WTC11 (cell line): ENCODE measurements around the gene ID3. TPM values are rescaled to one million over a fixed set of nuclear protein-coding genes. Genes with fewer than 3 reads are reported as not detected.

ENCODE experiments used
- ATAC-seq: fragments of 200-7000 bp; cut with Tn5 transposase; 2 replicates; pipeline ENCODE4 v1.10.0; 2021; ENCODE audit warnings: mild to moderate bottlenecking, moderate library complexity
- CTCF ChIA-PET: fragments of 300-600 bp; sonication (Branson Sonifier 250); formaldehyde crosslinking; loops from one replicate; lab custom pipeline; 2021; ENCODE audit warnings: antibody characterized with exemption; lab: Charles Lee
- POLR2A ChIA-PET: fragments of 350-600 bp; sonication (Branson Sonifier 250); formaldehyde crosslinking; loops from one replicate; lab custom pipeline; 2021; ENCODE audit warnings: antibody characterized with exemption; lab: Charles Lee
- DNase-seq: peaks from one replicate; pipeline ENCODE4 v3.0.0; 2021; ENCODE audit warnings: low spot score
- H3K27ac Mint-ChIP-seq: 2 replicates; pipeline ENCODE4 v1.8.0; 2021; ENCODE audit warnings: mixed read lengths
- H3K27me3 Mint-ChIP-seq: 2 replicates; pipeline ENCODE4 v1.8.0; 2021; ENCODE audit warnings: low read depth, mild to moderate bottlenecking, moderate library complexity, mixed read lengths
- H3K36me3 Mint-ChIP-seq: 2 replicates; pipeline ENCODE4 v1.8.0; 2021; ENCODE audit warnings: mixed read lengths
- H3K4me1 Mint-ChIP-seq: 2 replicates; pipeline ENCODE4 v1.8.0; 2022; ENCODE audit warnings: mixed read lengths
- H3K4me3 Mint-ChIP-seq: 2 replicates; pipeline ENCODE4 v1.8.0; 2021; ENCODE audit warnings: mild to moderate bottlenecking, moderate library complexity, mixed read lengths
- H3K9me3 Mint-ChIP-seq: 2 replicates; pipeline ENCODE4 v1.8.0; 2021; ENCODE audit warnings: mixed read lengths
- ARID4B ChIP-seq: sonication (generic); formaldehyde crosslinking; IDR thresholded peaks from 2 replicates; pipeline ENCODE4 v1.8.0; 2023; ENCODE audit warnings: missing genetic modification reagents, mild to moderate bottlenecking, borderline replicate concordance
- ATF3 ChIP-seq: sonication (generic); formaldehyde crosslinking; conservative IDR thresholded peaks from 2 replicates; pipeline ENCODE4 v1.8.1; 2022; ENCODE audit warnings: mild to moderate bottlenecking, missing genetic modification reagents
- CBFB ChIP-seq: sonication (generic); formaldehyde crosslinking; IDR thresholded peaks from 2 replicates; pipeline ENCODE4 v1.8.1; 2022; ENCODE audit warnings: mild to moderate bottlenecking, low read depth, missing genetic modification reagents
- E2F1 ChIP-seq: sonication (generic); formaldehyde crosslinking; IDR thresholded peaks from 2 replicates; pipeline ENCODE4 v1.8.0; 2022; ENCODE audit warnings: mild to moderate bottlenecking, missing genetic modification reagents
- ESRRA ChIP-seq: sonication (generic); formaldehyde crosslinking; IDR thresholded peaks from 2 replicates; pipeline ENCODE4 v1.8.1; 2022; ENCODE audit warnings: mild to moderate bottlenecking, missing genetic modification reagents, borderline replicate concordance
- FOXJ3 ChIP-seq: sonication (generic); formaldehyde crosslinking; IDR thresholded peaks from 2 replicates; pipeline ENCODE4 v1.9.0; 2021; ENCODE audit warnings: missing genetic modification reagents, mild to moderate bottlenecking, borderline replicate concordance
- HMGA2 ChIP-seq: fragments of 250-450 bp; sonication (Bioruptor Pico); IDR thresholded peaks from 2 replicates; pipeline ENCODE4 v1.4.0; 2021; ENCODE audit warnings: mild to moderate bottlenecking, moderate library complexity
- IRF1 ChIP-seq: sonication (generic); formaldehyde crosslinking; IDR thresholded peaks from 2 replicates; pipeline ENCODE4 v1.8.0; 2023; ENCODE audit warnings: missing genetic modification reagents
- JUN ChIP-seq: sonication (generic); formaldehyde crosslinking; IDR thresholded peaks from 2 replicates; pipeline ENCODE4 v1.8.0; 2023; ENCODE audit warnings: mild to moderate bottlenecking, missing genetic modification reagents
- MLX ChIP-seq: sonication (generic); formaldehyde crosslinking; IDR thresholded peaks from 2 replicates; pipeline ENCODE4 v1.8.1; 2023; ENCODE audit warnings: mild to moderate bottlenecking, missing genetic modification reagents, moderate library complexity
- MXD4 ChIP-seq: fragments of 250-450 bp; sonication (Bioruptor Pico); IDR thresholded peaks from 2 replicates; pipeline ENCODE4 v1.8.0; 2021; ENCODE audit warnings: mild to moderate bottlenecking, moderate library complexity, borderline replicate concordance
- NFYB ChIP-seq: sonication (generic); formaldehyde crosslinking; conservative IDR thresholded peaks from 2 replicates; pipeline ENCODE4 v1.8.0; 2022; ENCODE audit warnings: low read depth, missing genetic modification reagents
- NR3C1 ChIP-seq: sonication (generic); formaldehyde crosslinking; conservative IDR thresholded peaks from 2 replicates; pipeline ENCODE4 v1.8.1; 2023; ENCODE audit warnings: low read depth, mild to moderate bottlenecking, missing genetic modification reagents
- TEAD1 ChIP-seq: sonication (generic); formaldehyde crosslinking; IDR thresholded peaks from 2 replicates; pipeline ENCODE4 v1.8.0; 2022; ENCODE audit warnings: mild to moderate bottlenecking, missing genetic modification reagents
- TP53 ChIP-seq: sonication (generic); formaldehyde crosslinking; IDR thresholded peaks from 2 replicates; pipeline ENCODE4 v1.8.1; 2023; ENCODE audit warnings: mild to moderate bottlenecking, missing genetic modification reagents
- ZNF532 ChIP-seq: fragments of 250-450 bp; sonication (Bioruptor Pico); IDR thresholded peaks from 2 replicates; pipeline ENCODE4 v1.9.0; 2021; ENCODE audit warnings: mild to moderate bottlenecking, borderline replicate concordance
- ZSCAN18 ChIP-seq: fragments of 250-450 bp; sonication (Bioruptor Pico); IDR thresholded peaks from 2 replicates; pipeline ENCODE4 v2.1.2; 2022; ENCODE audit warnings: mild to moderate bottlenecking, moderate library complexity
- total RNA-seq: library from RNA; stranded (reverse); gene quantifications from 3 replicates; pipeline ENCODE4 v1.2.3, GENCODE V29; 2021

ID3 gene
- total RNA-seq, 1 experiment from 2014 or later, result 168 TPM

GRCh38 chr1:23539698-23540266 is 19.5 kb downstream of the ID3 start (continued):
- no peak for TF ChIP-seq ESRRA (CRISPR knock-in tag)
- no peak for TF ChIP-seq IRF1 (CRISPR knock-in tag)
- TF ChIP-seq NFYB (CRISPR knock-in tag), result no peak

- no peak overlapping the region for H3K27ac Mint-ChIP-seq
- H3K27me3 Mint-ChIP-seq, result peaks cover 15% of the 10 kb centered on the region
- no peak overlapping the region for H3K4me3 Mint-ChIP-seq
- no peak for DNase-seq
- TF ChIP-seq NR3C1 (CRISPR knock-in tag), result no peak
- TF ChIP-seq MXD4 (CRISPR knock-in tag), result no peak
- no peak for TF ChIP-seq TEAD1
- no peak for TF ChIP-seq E2F1 (CRISPR knock-in tag)
- TF ChIP-seq CBFB (CRISPR knock-in tag), result no peak
- TF ChIP-seq JUN (CRISPR knock-in tag), result no peak
- no peak for TF ChIP-seq ARID4B (CRISPR knock-in tag)
- POLR2A ChIA-PET, result interaction anchor here (1.1 kb wide), 1 partner anchor 22 kb away, joined by 3 read pairs; the partner anchor contains the start of gene ID3
- H3K36me3 Mint-ChIP-seq, result no peaks in the 10 kb centered on the region
- H3K9me3 Mint-ChIP-seq, result no peaks in the 10 kb centered on the region
- no peak for ATAC-seq
- peaks cover 7% of the 10 kb centered on the region for H3K4me1 Mint-ChIP-seq
- CTCF ChIA-PET, result interaction anchor here (4.8 kb wide), 1 partner anchor 40 kb away, joined by 31 read pairs; no protein-coding TSS in a partner anchor
These were observed 21.9 kb downstream of the ID3 start for GRCh38 chr1:23537296-23537973.

GRCh38 chr1:23533246-23534023 is 25.9 kb downstream of the ID3 start:
- H3K9me3 Mint-ChIP-seq, result no peaks in the 10 kb centered on the region
- ChIA-PET POLR2A (no interaction called here), CTCF (interaction anchor here (1.3 to 4.8 kb wide), 3 partner anchors 36 to 101 kb away, joined by 3 to 56 read pairs (median 31); no protein-coding TSS in a partner anchor)
- H3K27me3 Mint-ChIP-seq, result peaks cover 50% of the 10 kb centered on the region
- no peaks in the 10 kb centered on the region for H3K36me3 Mint-ChIP-seq
- ATAC-seq (no peak), DNase-seq (no peak)
- no peak overlapping the region for H3K27ac Mint-ChIP-seq
- H3K4me1 Mint-ChIP-seq, result peaks cover 18% of the 10 kb centered on the region
- H3K4me3 Mint-ChIP-seq, result no peak overlapping the region
- TF ChIP-seq TP53 (CRISPR knock-in tag) (no peak), FOXJ3 (no peak), ATF3 (CRISPR knock-in tag) (no peak), ZSCAN18 (CRISPR knock-in tag) (no peak), MLX (CRISPR knock-in tag) (no peak), HMGA2 (no peak), ZNF532 (CRISPR knock-in tag) (no peak)
